Fibroblast of the aortic adventitia (primary cell): ENCODE results near the gene SUCLA2. TPM values are rescaled to one million over a fixed set of nuclear protein-coding genes. Genes with fewer than 3 reads are reported as not detected.

Source experiments
- DNase-seq: peaks from one replicate; pipeline ENCODE4 v3.0.0-alpha.2; 2010; ENCODE audit warnings: low read depth
- H3K4me3 ChIP-seq: 2 replicates; pipeline ENCODE4 v1.5.1; 2011; ENCODE audit warnings: low read depth, mild to moderate bottlenecking, control low read depth, low read length, moderate library complexity
- total RNA-seq: library from RNA; depleted of rRNA; stranded (reverse); fragments of >200 nt; gene quantifications from 2 replicates; pipeline ENCODE4 v1.2.3, GENCODE V29; 2012; ENCODE audit warnings: low replicate concordance
- TF ChIP-seq, protein P1 (sequence below): IDR thresholded peaks from 2 replicates; pipeline ENCODE4 v1.5.1; 2011; ENCODE audit warnings: mild to moderate bottlenecking, low read length, control low read depth, inconsistent platforms; ENCODE audit not compliant: insufficient read depth

Gene SUCLA2
- total RNA-seq, 1 donor = 57.8 TPM

DNA sequence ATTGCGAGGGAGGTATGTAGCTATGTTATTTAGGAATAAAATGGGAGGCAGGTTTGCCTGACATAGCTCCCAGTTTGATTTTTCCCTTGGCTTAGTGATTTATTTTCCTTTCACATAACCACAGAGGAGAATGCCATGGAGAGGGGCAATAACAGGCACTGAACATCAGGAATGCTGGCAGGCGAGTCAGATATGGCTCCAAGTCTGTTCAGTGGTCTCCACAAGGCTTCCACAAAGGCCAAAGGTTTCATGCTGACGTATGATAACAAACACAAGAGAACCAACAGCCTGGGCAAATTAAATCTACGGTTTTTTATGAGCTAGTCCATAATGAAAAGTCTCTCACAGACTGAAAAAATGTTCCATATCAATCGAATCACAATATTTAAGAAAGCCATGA is 66.7 kb downstream of the SUCLA2 start:
- no peak overlapping the region for H3K4me3 ChIP-seq
- no peak for DNase-seq
- TF ChIP-seq, protein P1, sequence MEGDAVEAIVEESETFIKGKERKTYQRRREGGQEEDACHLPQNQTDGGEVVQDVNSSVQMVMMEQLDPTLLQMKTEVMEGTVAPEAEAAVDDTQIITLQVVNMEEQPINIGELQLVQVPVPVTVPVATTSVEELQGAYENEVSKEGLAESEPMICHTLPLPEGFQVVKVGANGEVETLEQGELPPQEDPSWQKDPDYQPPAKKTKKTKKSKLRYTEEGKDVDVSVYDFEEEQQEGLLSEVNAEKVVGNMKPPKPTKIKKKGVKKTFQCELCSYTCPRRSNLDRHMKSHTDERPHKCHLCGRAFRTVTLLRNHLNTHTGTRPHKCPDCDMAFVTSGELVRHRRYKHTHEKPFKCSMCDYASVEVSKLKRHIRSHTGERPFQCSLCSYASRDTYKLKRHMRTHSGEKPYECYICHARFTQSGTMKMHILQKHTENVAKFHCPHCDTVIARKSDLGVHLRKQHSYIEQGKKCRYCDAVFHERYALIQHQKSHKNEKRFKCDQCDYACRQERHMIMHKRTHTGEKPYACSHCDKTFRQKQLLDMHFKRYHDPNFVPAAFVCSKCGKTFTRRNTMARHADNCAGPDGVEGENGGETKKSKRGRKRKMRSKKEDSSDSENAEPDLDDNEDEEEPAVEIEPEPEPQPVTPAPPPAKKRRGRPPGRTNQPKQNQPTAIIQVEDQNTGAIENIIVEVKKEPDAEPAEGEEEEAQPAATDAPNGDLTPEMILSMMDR = no peak

GRCh38 chr13:47932950-47933923 is 67.8 kb downstream of the SUCLA2 start:
- TF ChIP-seq, protein P1 = no peak
- no peak overlapping the region for H3K4me3 ChIP-seq
- DNase-seq = no peak

GRCh38 chr13:47930649-47931165 is 70.4 kb downstream of the SUCLA2 start:
- TF ChIP-seq, protein P1 = no peak
- no peak for DNase-seq
- no peak overlapping the region for H3K4me3 ChIP-seq

DNA sequence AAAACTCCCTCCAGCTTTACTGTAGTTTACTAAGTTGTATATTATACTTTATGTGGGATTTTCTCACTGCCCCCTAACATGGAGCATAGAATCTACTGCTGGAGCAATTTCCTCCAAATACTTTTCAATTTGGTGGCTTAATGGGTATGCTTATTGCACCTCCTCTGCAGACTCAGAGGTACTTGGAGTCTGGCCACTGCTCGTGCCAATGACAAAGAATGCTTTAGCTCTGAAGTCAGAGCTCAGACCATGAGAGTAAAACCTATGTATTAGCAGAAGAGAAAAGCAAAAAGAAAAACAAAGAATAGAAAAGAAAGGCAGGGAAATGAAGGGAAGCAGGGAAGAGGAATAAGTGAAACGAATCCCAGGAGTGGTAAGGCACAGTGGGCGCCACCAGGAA is 71.9 kb downstream of the SUCLA2 start:
- TF ChIP-seq, protein P1 = no peak
- DNase-seq = peak; percentile 19

DNA sequence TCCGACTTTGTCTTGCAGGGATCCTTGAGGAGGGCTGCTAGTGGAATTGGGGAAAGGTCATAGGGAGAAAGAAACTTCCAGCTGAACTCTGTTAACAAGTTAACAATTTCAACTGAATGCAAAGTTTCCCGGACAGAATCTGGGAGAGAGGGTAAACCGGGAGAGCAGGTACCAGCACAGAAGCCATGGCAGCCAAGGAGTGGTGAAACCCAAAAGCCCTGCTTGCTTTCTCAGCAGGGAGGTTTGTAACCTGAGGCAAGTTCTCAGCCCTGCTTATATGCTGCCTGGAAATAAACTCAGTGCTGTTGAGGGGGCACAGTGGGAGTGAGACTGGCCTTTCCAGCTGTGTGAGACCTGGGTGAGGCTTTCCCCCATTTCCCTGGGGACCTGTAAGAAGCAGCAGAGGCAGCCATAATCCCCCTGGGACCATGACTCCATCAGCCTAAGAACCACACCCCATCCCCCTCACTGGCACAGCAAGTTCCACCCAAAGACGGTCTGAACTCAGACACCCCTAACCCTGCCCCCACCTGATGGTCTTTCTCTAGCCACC is 84.0 kb downstream of the SUCLA2 start:
- no peak overlapping the region for H3K4me3 ChIP-seq

More for the DNA sequence above, 71.9 kb downstream of the SUCLA2 start:
- no peak overlapping the region for H3K4me3 ChIP-seq

DNA sequence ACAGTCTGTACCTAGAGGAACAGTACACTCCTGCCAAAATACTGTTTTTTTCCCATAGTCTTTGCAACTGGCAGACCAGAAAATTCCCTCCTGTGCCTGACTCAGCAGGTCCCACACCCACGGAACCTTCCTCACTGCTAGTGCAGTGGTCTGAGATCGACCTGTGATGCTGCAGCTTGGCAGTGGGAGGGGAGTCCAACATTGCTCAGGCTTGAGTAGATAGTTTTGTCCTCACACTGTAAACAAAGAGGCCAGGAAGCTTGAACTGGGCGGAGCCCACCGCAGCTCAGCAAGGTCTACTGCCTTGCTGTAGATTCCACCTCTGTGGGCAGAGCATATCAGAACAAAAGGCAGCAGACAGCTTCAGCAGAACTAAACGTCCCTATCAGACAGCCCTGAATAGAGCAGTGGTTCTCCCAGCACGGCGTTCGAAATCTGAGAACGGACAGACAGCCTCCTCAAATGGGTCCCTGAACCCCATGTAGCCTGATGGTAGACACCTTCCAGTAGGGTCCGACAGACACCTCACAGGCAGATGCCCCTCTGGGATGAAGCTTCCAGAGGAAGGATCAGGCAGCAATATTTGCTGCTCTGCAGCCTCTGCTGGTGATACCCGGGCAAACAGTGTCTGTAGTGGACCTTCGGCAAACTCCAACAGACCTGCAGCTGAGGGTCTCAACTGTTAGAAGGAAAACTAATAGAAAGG is 92.7 kb downstream of the SUCLA2 start:
- no peak overlapping the region for H3K4me3 ChIP-seq
- TF ChIP-seq, protein P1 = no peak
- peak; percentile 16 for DNase-seq

More for the DNA sequence above, 84.0 kb downstream of the SUCLA2 start:
- DNase-seq = no peak
- TF ChIP-seq, protein P1 = no peak
